CD14-positive monocyte (primary cell): Measurements from ENCODE around the gene DNAJC11. TPM values are rescaled to one million over a fixed set of nuclear protein-coding genes. Genes with fewer than 3 reads are reported as not detected.
A peak's percentile ranks its signal among the peaks of the same experiment; 100 is the strongest.

Experiments used
- DNase-seq, 3 donors: peaks; one replicate each; pipeline ENCODE4 v3.0.0-alpha.2; 2011 to 2022
- H2AFZ ChIP-seq: 2 replicates; pipeline ENCODE4 v1.6.0; 2012; ENCODE audit warnings: mild to moderate bottlenecking, low read depth, low read length, inconsistent platforms; ENCODE audit not compliant: insufficient read depth, poor library complexity, severe bottlenecking
- H3K27ac ChIP-seq, 2 donors: 1 replicate in 1 of 2; 2 replicates in 1 of 2; pipeline ENCODE4 v1.5.1; 2012 to 2013; ENCODE audit warnings: low read length in 2 of 2, control low read depth in 1 of 2, inconsistent platforms in 1 of 2, low read depth in 1 of 2, mild to moderate bottlenecking in 1 of 2
- H3K27me3 ChIP-seq, 2 donors: one replicate each; pipeline versions ENCODE4 v1.6.0 to v1.6.1; 2011 to 2013; ENCODE audit warnings: low read length in 2 of 2; ENCODE audit not compliant: control insufficient read depth in 2 of 2, insufficient read depth in 2 of 2
- H3K36me3 ChIP-seq, 2 donors: replicated peaks in 1 of 2; 1 replicate in 1 of 2; 2 replicates in 1 of 2; pipeline versions ENCODE4 v1.5.1 to v1.6.1; 2012 to 2013; ENCODE audit warnings: low read length in 2 of 2, control low read depth in 1 of 2, inconsistent platforms in 1 of 2, mild to moderate bottlenecking in 1 of 2; ENCODE audit not compliant: insufficient read depth in 2 of 2, control insufficient read depth in 1 of 2
- H3K4me1 ChIP-seq, 2 donors: 1 replicate in 1 of 2; 2 replicates in 1 of 2; pipeline versions ENCODE4 v1.5.1 to v1.6.1; 2012 to 2013; ENCODE audit warnings: low read length in 2 of 2, control low read depth in 1 of 2, inconsistent platforms in 1 of 2, mild to moderate bottlenecking in 1 of 2, moderate library complexity in 1 of 2; ENCODE audit not compliant: insufficient read depth in 2 of 2, control insufficient read depth in 1 of 2
- H3K4me2 ChIP-seq: replicated peaks from 2 replicates; pipeline ENCODE3; 2012; ENCODE audit warnings: low read length, moderate library complexity, mild to moderate bottlenecking; ENCODE audit not compliant: poor library complexity, severe bottlenecking; ENCODE audit errors: extremely low read depth
- H3K4me3 ChIP-seq, 3 experiments: fragments of 200-600 bp in 1 of 3; sonication (generic) in 1 of 3; replicated peaks in 1 of 3; 1 replicate in 2 of 3; 2 replicates in 1 of 3; pipeline ENCODE4 v1.5.1; 2011 to 2013; ENCODE audit warnings: low read length in 3 of 3, mild to moderate bottlenecking in 3 of 3, control low read depth in 2 of 3, low read depth in 2 of 3, inconsistent platforms in 1 of 3, moderate library complexity in 1 of 3
- H3K79me2 ChIP-seq: 2 replicates; pipeline ENCODE4 v1.6.0; 2012; ENCODE audit warnings: mild to moderate bottlenecking, control low read depth, inconsistent platforms, low read length, moderate library complexity; ENCODE audit not compliant: insufficient read depth
- H3K9ac ChIP-seq: 2 replicates; pipeline ENCODE4 v1.6.0; 2017; ENCODE audit warnings: low read length, mild to moderate bottlenecking; ENCODE audit not compliant: insufficient read depth, poor library complexity, severe bottlenecking
- H3K9me3 ChIP-seq, 2 donors: replicated peaks in 1 of 2; 1 replicate in 1 of 2; 2 replicates in 1 of 2; pipeline versions ENCODE4 v1.5.1 to v1.6.1; 2012 to 2013; ENCODE audit warnings: low read length in 2 of 2, control low read depth in 1 of 2; ENCODE audit not compliant: control insufficient read depth in 1 of 2, insufficient read depth in 1 of 2
- H4K20me1 ChIP-seq: 2 replicates; pipeline ENCODE4 v1.6.0; 2012; ENCODE audit warnings: mild to moderate bottlenecking, low read length, control low read depth, moderate library complexity; ENCODE audit not compliant: insufficient read depth
- H3K27ac Mint-ChIP-seq, 7 donors: one replicate each; pipeline ENCODE4 v1.8.0; 2020; ENCODE audit warnings: mild to moderate bottlenecking in 7 of 7, mixed read lengths in 7 of 7, moderate library complexity in 6 of 7, inconsistent platforms in 2 of 7
- H3K27me3 Mint-ChIP-seq, 3 donors: one replicate each; pipeline ENCODE4 v1.8.0; 2021 to 2022; ENCODE audit warnings: low read depth in 3 of 3, mild to moderate bottlenecking in 3 of 3, mixed read lengths in 3 of 3, moderate library complexity in 3 of 3, inconsistent platforms in 1 of 3
- H3K36me3 Mint-ChIP-seq, 2 donors: one replicate each; pipeline ENCODE4 v1.8.0; 2020; ENCODE audit warnings: mixed read lengths in 2 of 2, inconsistent platforms in 1 of 2, mild to moderate bottlenecking in 1 of 2
- H3K4me1 Mint-ChIP-seq: one replicate; pipeline ENCODE4 v1.8.0; 2020; ENCODE audit warnings: mild to moderate bottlenecking, mixed read lengths
- H3K4me3 Mint-ChIP-seq, 2 donors: one replicate each; pipeline ENCODE4 v1.8.0; 2020; ENCODE audit warnings: mild to moderate bottlenecking in 2 of 2, mixed read lengths in 2 of 2, moderate library complexity in 1 of 2
- H3K9me3 Mint-ChIP-seq, 7 donors: one replicate each; pipeline ENCODE4 v1.8.0; 2020 to 2022; ENCODE audit warnings: mixed read lengths in 7 of 7, mild to moderate bottlenecking in 6 of 7, moderate library complexity in 6 of 7, inconsistent platforms in 2 of 7
- WGBS: methylation state at CpG from one replicate; pipeline ENCODE4 v1.1.5; 2013; ENCODE audit warnings: missing lambda C conversion rate; ENCODE audit not compliant: insufficient coverage; 5-methylcytosine and 5-hydroxymethylcytosine counted together
- intact Hi-C, 2 donors: fragments of 100-400 bp; cut with micrococcal nuclease; formaldehyde crosslinking; loops; one replicate each; pipeline versions ENCODE4 v1.15.0 to v1.15.1; 2023
- polyA plus RNA-seq, 3 donors: library from polyadenylated mRNA; depleted of rRNA in 1 of 3; unstranded in 2 of 3; stranded (reverse) in 1 of 3; fragments of 300-500 nt in 2 of 3; fragments of >200 nt in 1 of 3; fragmentation: Illumina TruSeq in 2 of 3; gene quantifications; 1 replicate in 2 of 3; 2 replicates in 1 of 3; pipeline ENCODE4 v1.2.3, GENCODE V29; 2012 to 2021
- TF ChIP-seq, protein P1 (sequence below): fragments of 200-600 bp; IDR thresholded peaks from one replicate; pipeline ENCODE4 v1.8.0; 2022; ENCODE audit warnings: antibody characterized with exemption, mild to moderate bottlenecking

The DNAJC11 gene
- polyA plus RNA-seq, 3 donors = 9.7 to 19.9 (median 15.8) TPM

- H3K27me3 Mint-ChIP-seq = no peaks in the 10 kb centered on the region
- peak overlapping the region; percentile 88 to 96 (median 92) for H3K27ac Mint-ChIP-seq
- peak; percentile 60 to 81 (median 75) for DNase-seq
- Histone ChIP-seq H3K27ac (peak overlapping the region; percentile 80 to 92), H3K79me2 (peaks cover 76% of the 10 kb centered on the region), H3K27me3 (no peaks in the 10 kb centered on the region), H3K9ac (peak overlapping the region; percentile 61), H3K4me2 (peak overlapping the region; percentile 94), H3K9me3 (no peaks in the 10 kb centered on the region), H4K20me1 (peaks cover 80% of the 10 kb centered on the region), H2AFZ (no peak overlapping the region), H3K36me3 (peaks cover 35 to 39% of the 10 kb centered on the region in 2 donors), H3K4me1 (peaks cover 35 to 61% of the 10 kb centered on the region in 2 donors), H3K4me3 (peak overlapping the region; percentile 64 to 93 (median 78))
- H3K4me1 Mint-ChIP-seq = peaks cover 45% of the 10 kb centered on the region
- H3K9me3 Mint-ChIP-seq = peaks cover 0 to 2% (median 0%) of the 10 kb centered on the region in 7 donors
- peaks cover 35 to 53% of the 10 kb centered on the region in 2 donors for H3K36me3 Mint-ChIP-seq
- 69% methylated on average over 27 of the region's 31 CpGs for WGBS
- intact Hi-C loops = no loop called here
- H3K4me3 Mint-ChIP-seq = peak overlapping the region; percentile 89 to 95
- TF ChIP-seq, protein P1, sequence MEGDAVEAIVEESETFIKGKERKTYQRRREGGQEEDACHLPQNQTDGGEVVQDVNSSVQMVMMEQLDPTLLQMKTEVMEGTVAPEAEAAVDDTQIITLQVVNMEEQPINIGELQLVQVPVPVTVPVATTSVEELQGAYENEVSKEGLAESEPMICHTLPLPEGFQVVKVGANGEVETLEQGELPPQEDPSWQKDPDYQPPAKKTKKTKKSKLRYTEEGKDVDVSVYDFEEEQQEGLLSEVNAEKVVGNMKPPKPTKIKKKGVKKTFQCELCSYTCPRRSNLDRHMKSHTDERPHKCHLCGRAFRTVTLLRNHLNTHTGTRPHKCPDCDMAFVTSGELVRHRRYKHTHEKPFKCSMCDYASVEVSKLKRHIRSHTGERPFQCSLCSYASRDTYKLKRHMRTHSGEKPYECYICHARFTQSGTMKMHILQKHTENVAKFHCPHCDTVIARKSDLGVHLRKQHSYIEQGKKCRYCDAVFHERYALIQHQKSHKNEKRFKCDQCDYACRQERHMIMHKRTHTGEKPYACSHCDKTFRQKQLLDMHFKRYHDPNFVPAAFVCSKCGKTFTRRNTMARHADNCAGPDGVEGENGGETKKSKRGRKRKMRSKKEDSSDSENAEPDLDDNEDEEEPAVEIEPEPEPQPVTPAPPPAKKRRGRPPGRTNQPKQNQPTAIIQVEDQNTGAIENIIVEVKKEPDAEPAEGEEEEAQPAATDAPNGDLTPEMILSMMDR = no peak
These were observed 102.3 kb downstream of the DNAJC11 start for GRCh38 chr1:6599141-6599975.

DNA sequence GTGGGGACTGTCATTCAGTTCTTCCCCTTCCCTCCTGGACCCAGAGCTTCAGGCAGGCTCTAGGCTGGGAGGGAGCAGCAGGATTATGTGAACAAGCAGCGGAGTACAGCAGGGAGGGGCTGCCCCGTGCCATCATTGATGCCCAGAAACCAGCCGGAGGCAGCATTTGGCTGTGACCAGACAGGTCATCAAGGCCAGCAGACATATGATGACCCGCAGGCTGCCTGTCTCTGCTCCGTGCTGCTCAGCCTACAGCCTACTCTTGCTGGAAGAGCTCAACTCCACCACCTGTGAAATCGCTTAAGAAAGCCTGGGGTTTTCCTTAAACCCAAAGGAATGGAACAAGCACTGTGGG, 103.9 kb downstream of the DNAJC11 start:
- WGBS = 96% methylated on average over 5 of the region's 6 CpGs
- H3K27me3 Mint-ChIP-seq = no peaks in the 10 kb centered on the region
- no peak overlapping the region for H3K4me3 Mint-ChIP-seq
- Histone ChIP-seq H2AFZ (no peak overlapping the region), H3K4me1 (peaks cover 28 to 50% of the 10 kb centered on the region in 2 donors), H3K4me3 (no peak overlapping the region), H3K27ac (peak overlapping the region in 1 of 2 donors; percentile 4), H3K27me3 (no peaks in the 10 kb centered on the region), H3K9ac (no peak overlapping the region), H3K4me2 (no peak overlapping the region), H3K79me2 (peaks cover 76% of the 10 kb centered on the region), H3K36me3 (peaks cover 51 to 55% of the 10 kb centered on the region in 2 donors), H4K20me1 (peaks cover 96% of the 10 kb centered on the region), H3K9me3 (no peaks in the 10 kb centered on the region)
- peaks cover 37% of the 10 kb centered on the region for H3K4me1 Mint-ChIP-seq
- no peak for DNase-seq
- intact Hi-C loops = no loop called here
- peak overlapping the region in 3 of 7 donors; percentile 37 to 50 (median 41) for H3K27ac Mint-ChIP-seq
- peaks cover 0 to 2% (median 0%) of the 10 kb centered on the region in 7 donors for H3K9me3 Mint-ChIP-seq
- TF ChIP-seq, protein P1 = no peak
- peaks cover 49 to 69% of the 10 kb centered on the region in 2 donors for H3K36me3 Mint-ChIP-seq
